ENCODE results near the gene KCNN2. TPM values are rescaled to one million over a fixed set of nuclear protein-coding genes. Genes with fewer than 3 reads are reported as not detected.

KCNN2 gene
- total RNA-seq, 4 donors from 2014 or later = 0.20 to 0.42 TPM; not detected in 2

DNA sequence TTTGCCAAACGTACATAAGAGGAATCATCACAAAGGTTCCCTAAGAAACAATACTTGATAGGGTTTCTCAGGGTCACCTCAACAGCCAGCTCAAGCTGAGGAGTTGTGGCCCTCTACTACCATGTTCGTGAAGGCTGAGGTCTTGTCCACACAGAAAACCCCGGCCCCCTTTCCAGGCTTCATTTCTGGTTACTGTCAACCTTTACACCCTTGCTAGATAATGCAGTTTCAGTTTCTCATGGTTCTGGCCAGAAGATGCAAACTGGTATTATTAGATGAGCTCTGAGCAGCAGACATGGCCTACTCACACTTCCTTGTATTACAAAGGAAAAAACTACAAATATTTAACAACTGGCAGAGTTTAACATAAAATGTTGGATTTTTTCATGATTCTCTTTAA is 22.8 kb upstream of the KCNN2 start:
- 82 to 84% methylated on average over 3 of the region's 3 CpGs for WGBS, 2 donors
- H3K9me3 ChIP-seq = peaks cover 0 to 18% (median 2%) of the 10 kb centered on the region in 4 donors
- no peaks in the 10 kb centered on the region for H3K36me3 ChIP-seq
- H3K4me3 ChIP-seq = no peak overlapping the region
- TF ChIP-seq EP300 (IDR thresholded peaks at IDR 0.05) (no peak), POLR2A (IDR thresholded peaks at IDR 0.05) (no peak)
- TF ChIP-seq, protein P1, sequence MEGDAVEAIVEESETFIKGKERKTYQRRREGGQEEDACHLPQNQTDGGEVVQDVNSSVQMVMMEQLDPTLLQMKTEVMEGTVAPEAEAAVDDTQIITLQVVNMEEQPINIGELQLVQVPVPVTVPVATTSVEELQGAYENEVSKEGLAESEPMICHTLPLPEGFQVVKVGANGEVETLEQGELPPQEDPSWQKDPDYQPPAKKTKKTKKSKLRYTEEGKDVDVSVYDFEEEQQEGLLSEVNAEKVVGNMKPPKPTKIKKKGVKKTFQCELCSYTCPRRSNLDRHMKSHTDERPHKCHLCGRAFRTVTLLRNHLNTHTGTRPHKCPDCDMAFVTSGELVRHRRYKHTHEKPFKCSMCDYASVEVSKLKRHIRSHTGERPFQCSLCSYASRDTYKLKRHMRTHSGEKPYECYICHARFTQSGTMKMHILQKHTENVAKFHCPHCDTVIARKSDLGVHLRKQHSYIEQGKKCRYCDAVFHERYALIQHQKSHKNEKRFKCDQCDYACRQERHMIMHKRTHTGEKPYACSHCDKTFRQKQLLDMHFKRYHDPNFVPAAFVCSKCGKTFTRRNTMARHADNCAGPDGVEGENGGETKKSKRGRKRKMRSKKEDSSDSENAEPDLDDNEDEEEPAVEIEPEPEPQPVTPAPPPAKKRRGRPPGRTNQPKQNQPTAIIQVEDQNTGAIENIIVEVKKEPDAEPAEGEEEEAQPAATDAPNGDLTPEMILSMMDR (IDR thresholded peaks at IDR 0.05) = no peak
- no peak overlapping the region for H3K27ac ChIP-seq
- no peaks in the 10 kb centered on the region for H3K27me3 ChIP-seq
- no peak for DNase-seq (ENCODE audit: low spot score in 2 of 2)
- no peaks in the 10 kb centered on the region for H3K4me1 ChIP-seq

DNA sequence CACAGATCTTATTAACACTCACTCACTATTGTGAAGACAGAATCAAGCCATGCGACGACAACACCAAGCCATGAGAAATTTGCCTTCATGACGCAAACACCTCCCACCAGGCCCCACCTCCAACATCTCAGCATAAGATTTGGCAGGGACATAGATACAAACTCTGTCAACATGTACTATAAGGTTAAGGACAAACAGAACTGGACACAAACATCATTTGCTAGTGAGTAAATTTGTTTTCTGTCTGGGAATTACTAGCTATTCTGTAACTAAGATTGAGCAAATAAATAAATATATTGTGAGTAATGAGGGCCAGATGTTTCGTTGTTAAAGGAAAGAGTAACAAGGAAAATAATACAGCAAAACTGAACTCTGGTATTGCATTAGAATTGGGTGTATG is 15.7 kb upstream of the KCNN2 start:
- TF ChIP-seq EP300 (IDR thresholded peaks at IDR 0.05) (no peak), POLR2A (IDR thresholded peaks at IDR 0.05) (no peak)
- TF ChIP-seq, protein P1 (IDR thresholded peaks at IDR 0.05) = no peak
- Histone ChIP-seq H3K4me1 (no peaks in the 10 kb centered on the region), H3K27me3 (no peaks in the 10 kb centered on the region), H3K9me3 (no peaks in the 10 kb centered on the region), H3K36me3 (no peaks in the 10 kb centered on the region), H3K4me3 (no peak overlapping the region), H3K27ac (no peak overlapping the region)
- 72 to 76% methylated on average over 4 of the region's 4 CpGs for WGBS, 2 donors
- DNase-seq (ENCODE audit: low spot score in 2 of 2) = no peak

DNA sequence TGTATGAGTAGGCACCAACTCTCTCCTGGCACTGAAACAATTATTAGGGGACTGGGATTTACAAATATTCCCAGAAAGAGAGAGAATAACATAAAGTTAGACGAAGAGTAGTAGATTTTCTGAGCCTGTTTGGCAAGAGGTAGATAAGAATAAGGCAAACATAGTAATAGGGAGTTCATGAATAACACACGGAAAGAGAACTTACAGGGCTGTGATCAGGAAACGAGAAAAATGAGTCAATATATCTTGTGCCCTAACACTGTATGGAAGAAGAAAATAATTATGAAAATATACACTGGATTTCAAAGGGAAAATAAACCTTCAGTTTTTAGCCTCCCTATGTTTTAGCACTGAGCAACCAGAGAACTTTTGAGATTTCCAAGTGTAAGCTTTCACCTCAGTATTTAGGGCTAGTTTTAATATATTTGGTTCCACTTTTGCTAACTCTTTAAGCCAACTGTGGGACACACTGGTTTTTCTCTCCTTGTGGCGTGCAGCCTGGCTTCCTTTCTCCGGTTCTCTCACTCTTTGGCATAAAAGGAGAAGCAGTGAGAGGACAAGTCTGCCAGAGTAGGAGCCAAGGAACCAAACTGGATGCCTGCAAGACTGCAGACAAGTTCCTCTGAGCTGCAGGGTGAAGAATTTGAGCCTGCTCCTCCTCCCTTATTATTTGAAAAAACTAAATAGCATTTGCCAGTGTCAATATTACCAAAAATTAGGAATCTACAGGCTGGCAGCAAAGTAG is 6.6 kb upstream of the KCNN2 start:
- Histone ChIP-seq H3K4me3 (no peak overlapping the region), H3K4me1 (peaks cover 0 to 3% (median 1%) of the 10 kb centered on the region in 4 donors), H3K27ac (no peak overlapping the region), H3K36me3 (no peaks in the 10 kb centered on the region), H3K27me3 (peaks cover 0 to 13% of the 10 kb centered on the region in 2 donors), H3K9me3 (no peaks in the 10 kb centered on the region)
- no peak for DNase-seq (ENCODE audit: low spot score in 2 of 2)
- TF ChIP-seq EP300 (IDR thresholded peaks at IDR 0.05) = no peak
- TF ChIP-seq POLR2A (IDR thresholded peaks at IDR 0.05) = no peak
- TF ChIP-seq, protein P1 (IDR thresholded peaks at IDR 0.05) = no peak
- WGBS, 2 donors = 60 to 77% methylated on average over 5 of the region's 5 CpGs

DNA sequence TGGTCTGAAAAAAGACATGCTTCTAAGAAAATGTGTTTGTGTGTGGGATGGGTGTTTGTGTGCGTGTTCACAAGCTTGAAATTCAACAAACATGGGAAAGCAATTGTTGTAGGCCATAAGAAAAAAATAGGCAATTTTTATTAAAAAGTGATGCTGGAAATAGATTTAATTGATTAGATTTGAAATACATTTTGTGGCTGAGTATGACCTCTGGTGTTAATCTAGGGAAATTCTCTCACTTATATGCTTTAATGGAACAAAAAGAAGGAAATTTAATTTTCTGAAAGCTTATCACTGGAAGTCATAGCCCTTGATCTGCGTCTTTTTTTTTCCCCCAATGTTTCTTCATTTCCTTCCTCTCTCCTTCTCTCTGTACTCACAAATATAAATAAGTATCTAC is 3.5 kb upstream of the KCNN2 start:
- TF ChIP-seq EP300 (IDR thresholded peaks at IDR 0.05) (no peak), POLR2A (IDR thresholded peaks at IDR 0.05) (no peak)
- TF ChIP-seq, protein P1 (IDR thresholded peaks at IDR 0.05) = no peak
- no peak for DNase-seq (ENCODE audit: low spot score in 2 of 2)
- WGBS, 2 donors = 69 to 75% methylated on average over 2 of the region's 2 CpGs
- no peaks in the 10 kb centered on the region for H3K36me3 ChIP-seq
- H3K27ac ChIP-seq = no peak overlapping the region
- H3K4me1 ChIP-seq = peaks cover 0 to 33% (median 18%) of the 10 kb centered on the region in 4 donors
- peaks cover 0 to 43% of the 10 kb centered on the region in 2 donors for H3K27me3 ChIP-seq
- no peak overlapping the region for H3K4me3 ChIP-seq
- H3K9me3 ChIP-seq = no peaks in the 10 kb centered on the region

DNA sequence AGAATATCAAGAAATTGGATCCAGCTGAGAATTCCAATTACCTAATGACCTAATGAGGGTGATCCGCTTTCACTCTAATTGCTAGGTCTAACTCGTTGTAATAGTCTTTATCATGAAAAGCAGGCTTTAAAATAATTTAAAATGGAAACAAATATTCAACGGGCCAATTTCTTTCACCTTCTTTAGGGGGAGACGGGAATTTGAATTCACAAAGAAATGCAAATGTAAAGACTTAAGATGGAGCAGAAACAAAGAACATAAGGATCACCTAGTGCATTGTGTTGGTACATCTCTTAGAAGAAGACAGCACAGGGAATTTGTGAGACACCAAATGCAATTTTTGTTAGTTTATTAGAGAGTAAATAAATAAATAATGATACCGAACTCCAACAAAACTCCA is 1.5 kb upstream of the KCNN2 start:
- TF ChIP-seq EP300 (IDR thresholded peaks at IDR 0.05) = no peak
- TF ChIP-seq, protein P1 (IDR thresholded peaks at IDR 0.05) = no peak
- no peak for TF ChIP-seq POLR2A (IDR thresholded peaks at IDR 0.05)
- WGBS, 2 donors = 7 to 8% methylated on average over 5 of the region's 5 CpGs
- Histone ChIP-seq H3K9me3 (no peaks in the 10 kb centered on the region), H3K4me3 (peak overlapping the region in 1 of 4 donors; percentile 50), H3K27ac (no peak overlapping the region), H3K4me1 (peaks cover 0 to 39% (median 18%) of the 10 kb centered on the region in 4 donors), H3K36me3 (no peaks in the 10 kb centered on the region), H3K27me3 (peaks cover 0 to 64% of the 10 kb centered on the region in 2 donors)
- no peak for DNase-seq (ENCODE audit: low spot score in 2 of 2)

Measured in tibial nerve (tissue), 4 donors.